ENCODE data around the gene MESP1.

DNA sequence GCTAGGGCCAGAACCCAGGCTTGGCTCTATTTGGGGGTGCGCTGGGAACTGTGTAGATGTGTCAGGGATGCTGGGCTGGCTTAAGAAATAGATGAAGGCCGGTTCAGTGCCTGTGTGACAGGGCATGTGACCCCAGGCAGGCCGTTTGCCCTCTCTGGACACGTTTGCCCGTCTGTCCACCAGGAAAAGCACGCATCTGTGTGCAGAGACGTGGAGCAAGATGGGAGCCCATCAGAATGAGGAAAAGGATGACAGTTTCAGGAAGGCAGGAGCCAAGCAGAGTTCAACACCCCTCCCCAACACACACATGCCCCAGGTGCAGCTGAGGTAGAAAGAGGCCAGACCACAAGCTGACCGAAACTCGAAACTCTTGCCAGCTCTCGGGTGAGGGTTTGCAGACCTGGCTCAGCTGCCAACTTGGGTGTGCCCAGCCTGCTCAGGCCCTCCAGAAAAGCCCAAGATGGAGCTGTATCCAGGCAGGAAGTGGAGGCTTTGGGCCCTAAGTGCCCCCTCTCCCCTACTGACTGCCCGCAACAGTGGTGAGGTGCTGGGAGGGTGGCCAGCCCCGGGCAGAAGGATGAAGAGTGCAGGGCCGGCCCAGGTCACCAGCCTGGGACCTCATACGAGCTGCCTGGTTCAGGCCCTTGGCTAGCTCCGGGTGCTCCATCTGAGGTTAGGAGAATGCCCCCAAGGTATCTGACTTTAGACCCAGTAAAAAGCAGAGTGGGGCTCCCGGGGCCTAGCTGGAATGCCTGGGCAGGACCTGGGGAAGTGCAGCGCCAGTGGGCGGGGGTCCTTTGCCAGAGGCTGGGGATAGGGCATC, 10.2 kb upstream of the MESP1 start:
- TF ChIP-seq CTCF (IDR thresholded peaks at IDR 0.05; ENCODE audit: low read length): no peak
- no peak for TF ChIP-seq EZH2 (optimal IDR thresholded peaks at IDR 0.05; ENCODE audit: low read depth, low read length)
- no peak for TF ChIP-seq EZH2phosphoT487 (IDR thresholded peaks at IDR 0.05; ENCODE audit: low read length)
